Activated naive CD8-positive, alpha-beta T cell treated with anti-CD3 and anti-CD28 coated beads, Interleukin-2, amount 50 U/mL, for 16 hours (primary cell): ENCODE results near the gene C1orf216.
"Not testable (repeated sequence)": the region's sequence is repeated elsewhere in the genome, so short reads cannot be mapped to it uniquely, and the experiment has no call there.

Source experiments
- DNase-seq: peaks from one replicate; pipeline ENCODE4 v3.0.0-alpha.2; 2020; ENCODE audit warnings: low read depth, low spot score

C1orf216 gene, protein sequence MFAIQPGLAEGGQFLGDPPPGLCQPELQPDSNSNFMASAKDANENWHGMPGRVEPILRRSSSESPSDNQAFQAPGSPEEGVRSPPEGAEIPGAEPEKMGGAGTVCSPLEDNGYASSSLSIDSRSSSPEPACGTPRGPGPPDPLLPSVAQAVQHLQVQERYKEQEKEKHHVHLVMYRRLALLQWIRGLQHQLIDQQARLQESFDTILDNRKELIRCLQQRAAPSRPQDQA

DNA sequence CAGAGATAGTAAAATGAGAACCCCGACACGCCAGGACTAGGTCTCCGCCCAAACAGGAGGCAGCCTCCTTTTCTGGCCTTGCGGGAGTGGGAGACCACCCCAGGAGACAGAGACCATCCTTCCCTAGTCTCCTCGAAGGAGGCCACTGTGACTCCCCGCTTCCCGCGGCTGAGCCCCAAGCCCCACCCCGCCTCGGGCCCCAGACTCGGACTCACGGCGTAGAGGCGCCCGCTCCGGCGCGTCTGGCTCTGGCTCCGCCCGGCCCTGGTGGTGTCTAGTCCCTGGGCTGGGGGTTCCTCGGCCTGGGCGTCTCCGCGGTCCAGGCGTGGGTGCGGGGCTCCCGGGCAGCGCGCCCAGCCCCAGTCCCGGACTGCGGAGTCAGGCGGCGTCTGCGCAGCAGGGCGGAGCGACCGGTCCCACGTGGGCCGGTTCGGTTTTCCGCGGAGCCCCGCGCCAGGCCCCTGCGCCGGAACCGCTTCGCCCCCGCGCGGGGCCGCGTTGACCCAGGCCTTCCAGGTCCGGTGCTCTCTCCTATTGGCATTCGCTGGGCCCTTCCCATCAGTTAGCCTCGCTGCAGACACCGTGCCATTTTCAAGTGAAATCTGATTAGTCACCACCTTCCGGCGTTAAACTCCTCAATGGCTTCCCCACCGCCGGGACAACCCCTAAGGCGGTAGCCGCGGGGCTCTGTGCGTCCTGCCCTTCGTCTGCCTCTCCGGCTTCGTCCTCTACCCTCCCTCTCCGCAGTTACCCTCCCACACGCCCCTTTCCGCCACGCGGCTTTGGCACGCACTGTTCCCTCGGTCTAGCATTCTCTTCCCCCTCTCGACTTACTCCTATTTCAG, at the start of gene C1orf216:
Gene C1orf216 (minus strand): TSS at position 393 of the 845 bp plus-strand sequence. CDS start 2,563 bp downstream, outside the sequence.
- DNase-seq: peak; percentile 54

DNA sequence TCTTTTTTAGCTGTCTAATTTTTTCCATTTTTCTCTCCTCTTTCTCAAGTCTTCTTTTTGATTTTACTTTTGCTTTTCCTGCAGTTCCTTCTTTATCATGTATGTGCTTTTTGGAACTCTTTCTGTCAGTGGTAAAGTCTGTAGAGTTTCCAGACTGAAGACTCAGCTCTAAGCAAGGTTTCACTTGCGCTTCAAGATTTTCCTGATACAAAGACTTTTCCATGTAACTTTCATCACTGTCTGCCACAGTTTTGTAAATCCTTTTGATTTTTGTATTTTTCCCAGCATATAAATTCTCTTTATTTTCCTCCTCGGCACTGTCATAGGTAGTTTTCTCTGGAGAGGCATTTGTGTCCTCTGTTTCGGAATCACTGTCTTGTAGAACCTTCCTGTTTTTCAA, 45.6 kb upstream of the C1orf216 start:
- no peak for DNase-seq

DNA sequence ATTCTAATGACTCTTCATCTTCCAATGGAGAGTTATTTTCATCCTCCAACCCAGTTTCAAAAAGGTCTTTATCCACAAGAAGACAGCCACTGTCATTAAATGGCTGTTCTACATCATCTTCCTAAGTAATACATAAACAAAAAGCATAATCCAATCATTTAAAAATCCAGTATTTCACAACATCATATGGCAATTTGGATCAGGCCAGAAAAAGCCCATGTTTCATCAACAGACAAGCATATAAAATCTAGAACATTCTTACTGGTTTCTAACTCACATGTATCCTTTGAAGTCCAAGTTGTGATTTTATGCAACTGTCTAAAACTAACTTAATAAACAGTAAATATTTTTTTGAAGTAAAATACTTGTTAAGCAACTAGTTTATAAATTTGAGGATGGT, 44.5 kb upstream of the C1orf216 start:
- DNase-seq: no peak

DNA sequence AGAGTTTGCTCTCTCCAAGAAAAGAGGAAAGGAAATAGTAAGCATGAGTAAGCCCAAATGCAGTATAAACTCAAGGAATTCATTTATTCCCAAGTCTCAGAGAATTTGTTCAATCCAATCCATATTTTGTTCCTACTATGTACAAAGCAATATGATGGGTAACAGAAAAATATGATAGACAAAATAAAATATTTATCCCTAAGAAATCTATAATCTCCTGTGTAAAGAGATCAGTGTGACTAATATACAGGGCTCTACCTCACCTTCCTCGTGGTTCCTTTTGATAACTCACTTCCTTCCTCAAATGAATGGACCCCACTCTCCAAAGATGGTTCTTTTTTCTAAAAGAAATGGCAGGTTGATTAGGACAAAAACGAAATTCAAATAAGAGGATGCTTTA, 43.5 kb upstream of the C1orf216 start:
- no peak for DNase-seq

DNA sequence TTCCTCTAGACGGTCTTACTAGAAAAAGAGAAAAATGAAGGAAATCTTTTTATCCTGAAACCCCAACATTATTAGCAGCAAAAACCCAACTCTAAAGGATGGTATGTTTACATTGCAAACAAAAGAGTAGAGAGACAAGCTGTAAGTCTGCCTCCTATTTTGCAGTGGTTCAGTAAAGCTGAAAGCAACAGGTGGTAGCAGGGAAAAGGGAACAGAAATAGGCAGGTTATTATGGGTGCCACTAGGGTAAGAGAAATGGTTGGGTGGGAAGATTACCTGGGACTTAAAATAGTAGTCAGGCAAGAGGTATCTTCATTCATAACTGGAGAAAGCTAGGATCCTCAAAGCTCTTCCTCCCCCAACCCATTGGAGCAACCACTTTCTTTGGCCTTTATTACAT, 37.4 kb upstream of the C1orf216 start:
- no peak for DNase-seq

GRCh38 chr1:35753626-35754260, 35.1 kb upstream of the C1orf216 start:
- DNase-seq: no peak

- no peak for DNase-seq
Measured at GRCh38 chr1:35748326-35748725, 29.6 kb upstream of the C1orf216 start.

DNA sequence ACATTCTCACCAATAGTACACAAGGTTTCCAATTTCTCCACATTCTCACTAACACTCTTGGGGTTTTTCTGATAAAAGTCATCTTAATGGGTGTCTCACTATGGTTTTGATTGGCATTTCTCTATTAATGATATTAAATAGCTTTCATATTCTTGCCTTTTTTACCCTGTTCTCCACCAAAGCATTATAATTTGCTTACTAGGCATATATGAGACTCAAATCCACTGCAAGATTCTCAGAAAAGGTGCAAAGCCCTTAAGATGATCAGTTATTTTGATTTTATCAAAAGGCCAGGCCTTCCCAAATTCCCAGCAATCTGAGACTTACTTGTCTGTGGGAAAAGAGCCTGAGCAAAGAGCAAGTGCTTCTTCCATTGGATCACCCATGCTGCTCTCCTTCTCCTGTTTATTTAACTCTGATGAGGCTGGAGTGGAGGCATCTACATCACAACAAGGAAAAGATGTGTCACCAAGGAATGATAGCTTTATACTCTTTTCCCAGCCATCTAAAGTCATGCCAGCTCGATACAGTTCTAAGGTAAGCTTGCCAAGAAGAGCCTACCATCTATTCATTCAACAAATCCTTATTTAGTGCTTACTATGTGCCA, 26.5 kb upstream of the C1orf216 start:
- no peak for DNase-seq

- no peak for DNase-seq
Measured at GRCh38 chr1:35737120-35737519, 18.4 kb upstream of the C1orf216 start.

DNA sequence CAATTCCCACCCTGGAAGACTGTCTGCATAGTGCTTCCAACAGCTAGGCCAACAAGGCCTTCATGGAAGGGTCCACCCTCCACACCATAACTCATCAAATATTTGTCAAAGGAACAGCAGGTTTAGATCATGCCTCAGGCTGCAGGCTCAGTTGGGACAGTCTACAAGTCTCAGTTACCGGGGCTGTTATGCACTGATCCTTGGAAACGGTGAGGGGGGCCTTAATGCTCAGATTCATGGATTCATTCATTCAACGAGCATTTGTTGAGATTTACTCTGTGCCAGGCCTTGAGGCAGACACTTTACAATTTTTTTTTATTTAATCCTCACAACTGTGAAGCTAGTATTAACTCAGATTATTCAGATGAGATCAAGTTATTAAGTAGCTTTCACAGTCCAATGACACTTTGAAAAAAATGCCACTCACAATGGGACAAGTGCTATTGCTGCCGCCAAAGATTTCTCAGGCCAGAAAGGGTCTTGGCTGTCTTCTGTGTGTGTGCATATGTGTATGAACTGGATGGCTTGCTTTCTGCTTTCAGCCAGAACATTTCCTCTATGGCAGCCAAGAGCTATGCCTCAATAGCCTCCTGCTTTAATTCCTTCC, 8.9 kb upstream of the C1orf216 start:
- no peak for DNase-seq

GRCh38 chr1:35726450-35727433, 8.1 kb upstream of the C1orf216 start:
- DNase-seq: no peak

DNA sequence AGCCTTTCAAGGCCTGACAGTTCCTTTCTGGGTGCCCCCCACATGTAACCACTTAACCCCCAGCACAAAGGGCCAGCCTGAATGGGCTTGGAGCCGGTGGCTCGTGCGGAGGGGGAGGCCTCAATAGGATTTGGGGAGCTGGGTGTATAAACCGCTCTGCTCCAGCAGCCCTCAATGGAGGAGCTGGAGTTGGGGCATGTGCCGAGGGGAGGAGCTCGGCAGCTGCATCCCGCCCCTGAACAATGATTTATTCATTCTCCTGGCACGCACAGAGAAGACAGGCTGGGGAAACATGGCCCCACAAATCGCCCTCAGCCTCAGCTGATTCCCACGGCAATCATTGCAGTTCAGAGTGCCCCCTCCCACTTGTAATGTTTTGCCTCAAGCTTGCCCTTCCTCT, 6.9 kb upstream of the C1orf216 start:
- no peak for DNase-seq

- DNase-seq: no peak
Measured at GRCh38 chr1:35717911-35718476, 690 bp downstream of the C1orf216 start.

DNA sequence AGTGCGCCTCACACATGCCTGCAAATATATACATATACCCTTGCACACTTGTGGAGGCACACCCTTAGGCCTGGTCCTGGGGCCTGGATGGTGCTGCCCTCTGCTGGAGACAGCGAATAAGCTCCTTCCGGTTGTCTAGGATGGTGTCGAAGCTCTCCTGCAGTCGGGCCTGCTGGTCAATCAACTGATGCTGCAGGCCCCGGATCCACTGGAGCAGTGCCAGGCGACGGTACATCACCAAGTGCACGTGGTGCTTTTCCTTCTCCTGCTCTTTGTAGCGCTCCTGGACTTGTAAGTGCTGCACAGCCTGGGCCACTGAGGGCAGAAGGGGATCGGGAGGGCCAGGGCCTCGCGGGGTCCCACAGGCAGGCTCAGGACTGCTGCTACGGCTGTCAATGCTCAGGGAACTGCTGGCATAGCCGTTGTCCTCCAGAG, 3.1 kb downstream of the C1orf216 start:
- DNase-seq: peak; percentile 63

DNA sequence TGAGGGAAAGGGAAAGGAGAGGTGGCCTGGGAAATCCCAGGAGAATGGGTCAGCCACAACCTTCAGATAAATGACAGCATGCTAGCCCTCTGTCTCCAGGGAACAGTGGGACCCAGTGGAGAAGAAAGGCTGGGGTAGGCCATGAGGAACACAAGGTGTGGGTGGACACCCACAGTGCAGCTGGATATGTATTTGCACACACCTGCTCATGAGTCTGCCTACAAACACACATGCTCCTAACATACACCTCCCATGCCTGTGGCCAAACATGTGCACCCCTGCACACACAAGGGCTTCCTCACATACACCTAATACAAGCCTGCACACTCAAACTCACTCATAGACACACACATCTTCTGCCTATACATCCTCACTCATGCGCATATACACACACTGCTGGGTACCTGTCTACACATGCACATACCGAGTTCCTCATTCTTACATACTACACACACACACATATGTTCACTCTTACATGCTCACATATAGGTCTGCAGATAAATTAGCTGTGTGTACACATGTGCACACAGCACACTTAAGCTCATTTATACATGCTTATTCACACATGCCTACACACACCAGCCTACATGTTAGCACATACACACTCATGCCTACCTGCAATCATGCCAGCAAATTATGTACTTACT, 3.6 kb downstream of the C1orf216 start:
- DNase-seq: no peak

- not testable (repeated sequence) for DNase-seq
Measured at GRCh38 chr1:35711098-35711497, 7.6 kb downstream of the C1orf216 start.

DNA sequence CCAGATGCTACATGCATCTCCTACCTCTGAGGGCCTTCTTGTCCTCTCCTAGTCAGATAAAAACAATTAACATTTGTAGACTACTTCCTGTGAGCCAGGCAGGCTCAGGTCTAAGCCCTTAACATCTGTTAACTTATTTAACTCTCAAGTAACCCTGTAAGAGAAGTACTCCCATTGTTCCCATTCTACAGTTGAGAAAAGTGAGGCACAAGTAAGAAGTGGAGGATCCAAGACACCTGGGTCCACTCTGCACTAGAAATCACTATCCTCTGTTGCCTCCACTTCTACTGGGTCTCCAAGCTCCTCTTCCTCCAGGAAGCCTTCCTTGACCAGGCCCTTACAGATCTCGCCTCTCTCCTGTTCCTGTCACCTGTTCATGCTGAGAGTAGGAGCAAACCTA, 9.7 kb downstream of the C1orf216 start:
- no peak for DNase-seq

DNA sequence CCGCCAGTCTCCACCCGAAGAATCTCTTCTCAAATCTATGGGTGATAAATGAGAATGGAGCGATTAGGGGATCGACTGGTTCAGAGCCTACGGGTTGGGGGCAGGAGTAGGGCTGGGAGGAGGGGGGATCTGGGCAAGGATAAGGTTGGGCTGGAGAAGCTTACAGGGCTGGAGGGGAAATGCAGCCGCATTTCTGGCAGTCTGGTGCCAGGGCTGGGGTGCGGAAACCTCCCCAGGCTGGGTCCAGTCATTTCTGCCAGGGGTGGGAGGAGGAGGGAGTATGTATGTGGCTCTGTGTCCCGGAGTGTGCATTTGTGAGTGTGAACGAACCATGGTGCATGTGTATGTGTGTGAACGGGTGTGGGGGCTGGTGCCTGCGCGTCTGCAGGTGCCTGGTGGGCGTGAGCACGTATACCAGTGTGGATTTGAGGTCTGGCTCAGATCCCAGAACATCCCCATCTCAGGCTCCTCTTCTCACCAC, 10.2 kb downstream of the C1orf216 start:
- no peak for DNase-seq

DNA sequence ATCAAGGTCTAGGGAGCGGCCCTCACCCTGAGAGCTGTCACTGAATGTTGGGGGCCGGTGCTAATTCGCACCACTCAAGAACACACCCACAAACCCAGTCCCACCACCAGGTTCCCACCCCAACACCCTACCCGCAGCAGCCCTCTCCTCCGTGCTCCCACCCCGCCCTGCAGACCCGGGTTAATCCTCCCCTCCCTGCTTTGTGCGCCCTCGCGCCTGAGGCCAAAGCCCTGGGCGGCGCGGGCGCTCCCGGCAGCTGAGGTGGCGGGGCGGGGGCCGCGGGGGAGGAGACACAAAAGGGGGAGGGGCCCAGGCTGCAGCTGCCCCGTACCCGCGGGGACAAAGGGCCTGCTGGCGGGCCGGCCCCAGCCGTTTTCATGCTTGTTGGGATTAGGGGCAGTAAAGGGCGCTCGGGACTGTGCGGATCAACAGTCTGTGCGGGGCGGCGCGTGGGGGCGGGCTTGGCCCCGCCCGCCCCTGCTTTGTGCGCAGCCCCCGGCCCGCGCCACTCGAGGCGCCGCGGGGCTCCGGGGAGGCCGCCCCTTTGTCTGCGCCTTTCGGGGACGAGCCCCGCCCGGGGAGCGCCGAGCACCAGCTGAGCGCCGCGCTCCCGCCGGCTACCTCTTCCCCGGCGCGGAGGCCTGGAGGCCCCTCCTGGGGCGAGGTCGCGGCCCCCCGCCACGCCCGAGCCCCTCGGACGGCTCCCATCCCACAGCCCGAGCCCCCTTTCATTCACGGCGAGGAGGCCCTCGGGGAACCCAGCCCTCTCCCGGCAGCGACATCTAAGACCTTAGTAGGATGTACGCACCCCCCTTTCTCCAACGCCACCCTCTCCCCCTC, 10.9 kb downstream of the C1orf216 start:
- DNase-seq: no peak
